Natural killer cell (primary cell): ENCODE results near the gene RHEBL1. TPM values are rescaled to one million over a fixed set of nuclear protein-coding genes. Genes with fewer than 3 reads are reported as not detected.

Source experiments
- ATAC-seq, 3 donors: fragments of 150-1000 bp in 2 of 3; fragments of 200-7000 bp in 1 of 3; cut with Tn5 transposase; 1 replicate in 1 of 3; 2 replicates in 2 of 3; pipeline ENCODE4 v1.10.0; 2021; ENCODE audit warnings: mild to moderate bottlenecking in 2 of 3, moderate library complexity in 2 of 3
- DNase-seq, 2 donors: peaks; one replicate each; pipeline versions ENCODE4 v3.0.0 to v3.0.0-alpha.2; 2013 to 2021; ENCODE audit warnings: mixed read lengths in 1 of 2
- H3K27ac ChIP-seq: one replicate; pipeline ENCODE4 v1.5.1; 2013; ENCODE audit warnings: mild to moderate bottlenecking, low read length
- H3K27me3 ChIP-seq: one replicate; pipeline ENCODE4 v1.6.1; 2013; ENCODE audit warnings: low read length; ENCODE audit not compliant: control insufficient read depth, insufficient read depth
- H3K36me3 ChIP-seq: one replicate; pipeline ENCODE4 v1.6.1; 2013; ENCODE audit warnings: low read length; ENCODE audit not compliant: control insufficient read depth, insufficient read depth
- H3K4me1 ChIP-seq: one replicate; pipeline ENCODE4 v1.6.1; 2013; ENCODE audit warnings: low read length; ENCODE audit not compliant: control insufficient read depth, insufficient read depth
- H3K4me3 ChIP-seq: one replicate; pipeline ENCODE4 v1.5.1; 2013; ENCODE audit warnings: low read length
- H3K9me3 ChIP-seq: one replicate; pipeline ENCODE4 v1.6.1; 2013; ENCODE audit warnings: low read length; ENCODE audit not compliant: control insufficient read depth, insufficient read depth
- H3K27ac Mint-ChIP-seq, 2 donors: one replicate each; pipeline ENCODE4 v1.8.0; 2022; ENCODE audit warnings: mild to moderate bottlenecking in 2 of 2, mixed read lengths in 2 of 2, moderate library complexity in 1 of 2
- H3K27me3 Mint-ChIP-seq, 2 donors: one replicate each; pipeline ENCODE4 v1.8.0; 2022; ENCODE audit warnings: low read depth in 2 of 2, mixed read lengths in 2 of 2
- H3K36me3 Mint-ChIP-seq: one replicate; pipeline ENCODE4 v1.8.0; 2022; ENCODE audit warnings: mixed read lengths
- H3K4me1 Mint-ChIP-seq, 2 donors: one replicate each; pipeline ENCODE4 v1.8.0; 2022; ENCODE audit warnings: mixed read lengths in 2 of 2
- H3K4me3 Mint-ChIP-seq: one replicate; pipeline ENCODE4 v1.8.0; 2022; ENCODE audit warnings: mild to moderate bottlenecking, moderate library complexity, mixed read lengths
- H3K9me3 Mint-ChIP-seq, 2 donors: one replicate each; pipeline ENCODE4 v1.8.0; 2022; ENCODE audit warnings: mixed read lengths in 2 of 2
- WGBS: methylation state at CpG from one replicate; pipeline ENCODE4 v1.1.7; 2013; ENCODE audit warnings: missing lambda C conversion rate; ENCODE audit not compliant: insufficient coverage; 5-methylcytosine and 5-hydroxymethylcytosine counted together
- intact Hi-C: fragments of 100-400 bp; cut with micrococcal nuclease; formaldehyde crosslinking; loops from one replicate; pipeline ENCODE4 v1.14.2; 2022
- total RNA-seq, 4 donors: library from RNA; stranded (reverse); fragments of 120-200 nt in 1 of 4; gene quantifications; one replicate each; pipeline versions ENCODE4 v1.2.3 to v1.2.4, GENCODE V29; 2013 to 2022
- TF ChIP-seq, protein P1 (sequence below): fragments of 200-600 bp; IDR thresholded peaks from one replicate; pipeline ENCODE4 v1.8.0; 2022; ENCODE audit warnings: antibody characterized with exemption

The RHEBL1 gene
- total RNA-seq, 3 donors from 2014 or later (not counting 1 experiment from before 2014, with no cell fraction given), result 6.3 to 11.6 (median 11.1) TPM

GRCh38 chr12:49048953-49049352, 20.8 kb downstream of the RHEBL1 start:
- Histone ChIP-seq H3K27me3 (no peaks in the 10 kb centered on the region), H3K9me3 (no peaks in the 10 kb centered on the region), H3K36me3 (peaks cover 92% of the 10 kb centered on the region), H3K4me1 (no peaks in the 10 kb centered on the region), H3K4me3 (no peak overlapping the region), H3K27ac (no peak overlapping the region)
- Mint-ChIP-seq H3K27ac (no peak overlapping the region), H3K9me3 (no peaks in the 10 kb centered on the region), H3K27me3 (no peaks in the 10 kb centered on the region), H3K4me1 (peaks cover 8 to 33% of the 10 kb centered on the region in 2 donors), H3K4me3 (no peak overlapping the region), H3K36me3 (peaks cover 17% of the 10 kb centered on the region)
- ATAC-seq (no peak), DNase-seq (no peak)
- 96% methylated on average over 10 of the region's 10 CpGs for WGBS
- TF ChIP-seq, protein P1, sequence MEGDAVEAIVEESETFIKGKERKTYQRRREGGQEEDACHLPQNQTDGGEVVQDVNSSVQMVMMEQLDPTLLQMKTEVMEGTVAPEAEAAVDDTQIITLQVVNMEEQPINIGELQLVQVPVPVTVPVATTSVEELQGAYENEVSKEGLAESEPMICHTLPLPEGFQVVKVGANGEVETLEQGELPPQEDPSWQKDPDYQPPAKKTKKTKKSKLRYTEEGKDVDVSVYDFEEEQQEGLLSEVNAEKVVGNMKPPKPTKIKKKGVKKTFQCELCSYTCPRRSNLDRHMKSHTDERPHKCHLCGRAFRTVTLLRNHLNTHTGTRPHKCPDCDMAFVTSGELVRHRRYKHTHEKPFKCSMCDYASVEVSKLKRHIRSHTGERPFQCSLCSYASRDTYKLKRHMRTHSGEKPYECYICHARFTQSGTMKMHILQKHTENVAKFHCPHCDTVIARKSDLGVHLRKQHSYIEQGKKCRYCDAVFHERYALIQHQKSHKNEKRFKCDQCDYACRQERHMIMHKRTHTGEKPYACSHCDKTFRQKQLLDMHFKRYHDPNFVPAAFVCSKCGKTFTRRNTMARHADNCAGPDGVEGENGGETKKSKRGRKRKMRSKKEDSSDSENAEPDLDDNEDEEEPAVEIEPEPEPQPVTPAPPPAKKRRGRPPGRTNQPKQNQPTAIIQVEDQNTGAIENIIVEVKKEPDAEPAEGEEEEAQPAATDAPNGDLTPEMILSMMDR, result no peak
- intact Hi-C loops, result no loop called here

DNA sequence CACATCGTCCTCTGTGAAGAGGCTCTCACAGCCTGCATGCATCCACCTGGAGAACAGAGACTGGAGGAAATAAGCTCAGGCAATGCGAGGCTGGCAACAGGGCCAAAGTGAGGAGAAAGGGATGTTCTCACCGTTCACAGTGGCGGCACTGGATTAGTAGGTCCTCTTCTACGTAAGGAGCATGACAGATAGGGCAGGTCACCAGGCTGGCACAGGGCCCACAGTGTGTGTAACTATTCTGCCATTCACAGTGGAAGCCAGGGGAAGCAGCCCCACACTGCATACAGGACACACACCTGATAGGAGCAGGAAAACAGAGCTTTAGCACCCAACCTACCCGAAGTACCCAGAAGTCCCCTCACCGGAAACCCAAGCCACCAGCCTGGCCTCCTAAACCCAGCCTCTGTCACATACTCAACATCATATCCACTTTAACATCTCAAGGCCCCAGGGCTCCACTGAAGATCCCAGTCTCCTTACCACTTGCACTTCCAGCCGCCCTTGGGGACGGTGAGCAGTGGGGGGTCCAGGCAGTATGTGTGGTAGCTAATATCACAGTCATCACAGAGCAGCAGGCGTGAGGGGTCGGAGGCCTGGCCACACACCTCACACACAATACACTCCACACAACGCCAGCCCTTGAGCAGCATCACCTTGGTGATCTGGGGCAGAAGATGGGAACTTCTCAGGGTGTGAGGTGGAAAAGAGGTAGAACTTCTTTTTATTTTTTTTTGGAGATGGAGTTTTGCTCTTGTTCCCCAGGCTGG, 23.5 kb downstream of the RHEBL1 start:
- H3K27ac ChIP-seq, result no peak overlapping the region
- intact Hi-C loops, result no loop called here
- Mint-ChIP-seq H3K4me3 (no peak overlapping the region), H3K27ac (no peak overlapping the region), H3K4me1 (peaks cover 6 to 23% of the 10 kb centered on the region in 2 donors), H3K27me3 (no peaks in the 10 kb centered on the region), H3K9me3 (no peaks in the 10 kb centered on the region), H3K36me3 (peaks cover 21% of the 10 kb centered on the region)
- TF ChIP-seq, protein P1, result no peak
- ATAC-seq, result no peak
- H3K4me3 ChIP-seq, result no peak overlapping the region
- H3K4me1 ChIP-seq, result no peaks in the 10 kb centered on the region
- peaks cover 92% of the 10 kb centered on the region for H3K36me3 ChIP-seq
- no peaks in the 10 kb centered on the region for H3K9me3 ChIP-seq
- WGBS, result 98% methylated on average over 8 of the region's 12 CpGs
- H3K27me3 ChIP-seq, result no peaks in the 10 kb centered on the region
- no peak for DNase-seq

- Histone ChIP-seq H3K27ac (no peak overlapping the region), H3K4me1 (no peaks in the 10 kb centered on the region), H3K27me3 (no peaks in the 10 kb centered on the region), H3K4me3 (no peak overlapping the region), H3K9me3 (no peaks in the 10 kb centered on the region), H3K36me3 (peaks cover 91% of the 10 kb centered on the region)
- no peak overlapping the region for H3K4me3 Mint-ChIP-seq
- ATAC-seq (no peak), DNase-seq (no peak)
- peaks cover 6 to 16% of the 10 kb centered on the region in 2 donors for H3K4me1 Mint-ChIP-seq
- no peaks in the 10 kb centered on the region for H3K9me3 Mint-ChIP-seq
- TF ChIP-seq, protein P1, result no peak
- intact Hi-C loops, result loop anchor here (5.0 kb wide), 1 partner anchor 47 kb away; the partner anchor contains the start of gene DDN
- peaks cover 21% of the 10 kb centered on the region for H3K36me3 Mint-ChIP-seq
- H3K27me3 Mint-ChIP-seq, result no peaks in the 10 kb centered on the region
- 98% methylated on average over 12 of the region's 12 CpGs for WGBS
- H3K27ac Mint-ChIP-seq, result peak overlapping the region; percentile 50 to 82
Observed at GRCh38 chr12:49044660-49045059, 25.1 kb downstream of the RHEBL1 start.
